Measurements from ENCODE around the gene ATF7IP2.
A peak's percentile ranks its signal among the peaks of the same experiment; 100 is the strongest.
"Not testable (repeated sequence)": the region's sequence is repeated elsewhere in the genome, so short reads cannot be mapped to it uniquely, and the experiment has no call there.

ATF7IP2 gene

GRCh38 chr16:10349851-10350250 lies 36.0 kb upstream of the ATF7IP2 start:
- no peak for DNase-seq (ENCODE audit: low read depth)
- TF ChIP-seq CTCF (IDR thresholded peaks at IDR 0.05; ENCODE audit: insufficient read depth, low read depth, low read length, missing control alignments) = no peak
- H3K4me3 ChIP-seq (ENCODE audit: low read depth, low read length) = no peak overlapping the region

GRCh38 chr16:10352262-10352661 lies 33.6 kb upstream of the ATF7IP2 start:
- H3K4me3 ChIP-seq (ENCODE audit: low read depth, low read length) = no peak overlapping the region
- no peak for TF ChIP-seq CTCF (IDR thresholded peaks at IDR 0.05; ENCODE audit: insufficient read depth, low read depth, low read length, missing control alignments)
- no peak for DNase-seq (ENCODE audit: low read depth)

GRCh38 chr16:10355589-10355988 lies 30.3 kb upstream of the ATF7IP2 start:
- no peak for TF ChIP-seq CTCF (IDR thresholded peaks at IDR 0.05; ENCODE audit: insufficient read depth, low read depth, low read length, missing control alignments)
- no peak overlapping the region for H3K4me3 ChIP-seq (ENCODE audit: low read depth, low read length)
- no peak for DNase-seq (ENCODE audit: low read depth)

GRCh38 chr16:10356870-10357842 lies 28.7 kb upstream of the ATF7IP2 start:
- no peak for DNase-seq (ENCODE audit: low read depth)
- no peak for TF ChIP-seq CTCF (IDR thresholded peaks at IDR 0.05; ENCODE audit: insufficient read depth, low read depth, low read length, missing control alignments)
- H3K4me3 ChIP-seq (ENCODE audit: low read depth, low read length) = no peak overlapping the region

DNA sequence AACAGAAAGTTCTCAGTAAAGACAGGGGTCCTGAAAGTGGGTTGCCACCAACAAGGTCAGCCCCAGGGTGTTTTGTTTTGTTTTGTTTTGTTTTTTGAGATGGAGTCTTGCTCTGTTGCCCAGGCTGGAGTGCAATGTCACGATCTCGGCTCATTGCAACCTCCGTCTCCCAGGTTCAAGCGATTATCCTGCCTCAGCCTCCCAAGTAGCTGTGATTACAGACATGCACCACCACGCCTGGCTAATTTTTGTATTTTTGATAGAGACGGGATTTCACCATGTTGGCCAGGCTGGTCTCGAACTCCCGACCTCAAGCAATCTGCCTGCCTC lies 24.1 kb upstream of the ATF7IP2 start:
- not testable (repeated sequence) for DNase-seq (ENCODE audit: low read depth); H3K4me3 ChIP-seq (ENCODE audit: low read depth, low read length)

- H3K4me3 ChIP-seq (ENCODE audit: low read depth, low read length) = no peak overlapping the region
- peak; percentile 48 for DNase-seq (ENCODE audit: low read depth)
- no peak for TF ChIP-seq CTCF (IDR thresholded peaks at IDR 0.05; ENCODE audit: insufficient read depth, low read depth, low read length, missing control alignments)
Observed at GRCh38 chr16:10362077-10362863, 23.6 kb upstream of the ATF7IP2 start.

- H3K4me3 ChIP-seq (ENCODE audit: low read depth, low read length); DNase-seq (ENCODE audit: low read depth): not testable (repeated sequence)
Observed at GRCh38 chr16:10362864-10363197, 23.0 kb upstream of the ATF7IP2 start.

DNA sequence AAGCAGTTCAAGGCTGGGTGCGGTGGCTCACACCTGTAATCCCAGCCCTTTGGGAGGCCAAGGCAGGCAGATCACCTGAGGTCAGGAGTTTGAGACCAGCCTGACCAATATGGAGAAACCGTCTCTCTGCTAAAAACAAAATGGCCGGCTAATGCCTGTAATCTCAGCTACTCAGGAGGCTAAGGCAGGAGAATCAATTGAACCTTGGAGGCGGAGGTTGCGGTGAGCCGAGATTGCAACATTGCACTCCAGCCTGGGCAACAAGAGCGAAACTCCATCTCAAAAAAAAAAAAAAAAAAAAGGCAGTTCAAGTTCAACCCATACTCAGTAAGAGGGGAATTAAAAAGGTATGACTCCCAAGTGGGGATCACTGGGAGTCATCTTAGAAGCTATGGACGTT lies 19.2 kb upstream of the ATF7IP2 start:
- not testable (repeated sequence) for H3K4me3 ChIP-seq (ENCODE audit: low read depth, low read length)

More for the DNA sequence above, 19.2 kb upstream of the ATF7IP2 start:
- not testable (repeated sequence) for DNase-seq (ENCODE audit: low read depth)

Data from GM12865 (cell line).